T-helper 17 cell (primary cell): ENCODE results near the gene DRD3. TPM values are rescaled to one million over a fixed set of nuclear protein-coding genes. Genes with fewer than 3 reads are reported as not detected.
A peak's percentile ranks its signal among the peaks of the same experiment; 100 is the strongest.

ENCODE experiments used
- ATAC-seq: fragments of 150-1000 bp; cut with Tn5 transposase; 2 replicates; pipeline ENCODE4 v1.10.0; 2021; ENCODE audit warnings: mild to moderate bottlenecking, moderate library complexity
- DNase-seq, 3 donors: peaks; one replicate each; pipeline versions ENCODE4 v3.0.0 to v3.0.0-alpha.2; 2020 to 2021
- H3K9me3 ChIP-seq: one replicate; pipeline ENCODE4 v1.7.0; 2013; ENCODE audit warnings: low read length, mild to moderate bottlenecking; ENCODE audit not compliant: control insufficient read depth, poor library complexity, severe bottlenecking
- H3K27ac Mint-ChIP-seq: one replicate; pipeline ENCODE4 v1.8.0; 2022; ENCODE audit warnings: mild to moderate bottlenecking, moderate library complexity, mixed read lengths
- H3K27me3 Mint-ChIP-seq: one replicate; pipeline ENCODE4 v1.8.0; 2022; ENCODE audit warnings: mixed read lengths
- H3K36me3 Mint-ChIP-seq: one replicate; pipeline ENCODE4 v1.8.0; 2022; ENCODE audit warnings: low read depth, mixed read lengths
- H3K4me1 Mint-ChIP-seq: one replicate; pipeline ENCODE4 v1.8.0; 2022; ENCODE audit warnings: mild to moderate bottlenecking, mixed read lengths
- H3K4me3 Mint-ChIP-seq: one replicate; pipeline ENCODE4 v1.8.0; 2022; ENCODE audit warnings: mild to moderate bottlenecking, moderate library complexity, mixed read lengths
- total RNA-seq, 4 donors: library from RNA in 2 of 4; stranded (reverse) in 2 of 4; gene quantifications; one replicate each; pipeline ENCODE4 v1.2.3 and lab custom pipeline; 2022 to 2026

Gene DRD3
- total RNA-seq, 2 donors from 2014 or later, result not detected

- no peaks in the 10 kb centered on the region for H3K9me3 ChIP-seq
- DNase-seq (no peak), ATAC-seq (no peak)
- Mint-ChIP-seq H3K27ac (no peak overlapping the region), H3K36me3 (peaks cover 7% of the 10 kb centered on the region), H3K4me3 (no peak overlapping the region), H3K4me1 (no peaks in the 10 kb centered on the region), H3K27me3 (peaks cover 9% of the 10 kb centered on the region)
Measured at GRCh38 chr3:114103181-114103580, 75.7 kb downstream of the DRD3 start.

- Mint-ChIP-seq H3K27me3 (peaks cover 4% of the 10 kb centered on the region), H3K4me1 (no peaks in the 10 kb centered on the region), H3K27ac (no peak overlapping the region), H3K4me3 (no peak overlapping the region), H3K36me3 (peaks cover 7% of the 10 kb centered on the region)
- no peak for DNase-seq
- H3K9me3 ChIP-seq, result no peaks in the 10 kb centered on the region
- no peak for ATAC-seq
Measured at GRCh38 chr3:114101101-114101500, 77.8 kb downstream of the DRD3 start.

GRCh38 chr3:114095796-114096195 lies 83.1 kb downstream of the DRD3 start:
- no peaks in the 10 kb centered on the region for H3K4me1 Mint-ChIP-seq
- no peak for DNase-seq
- no peak for ATAC-seq
- H3K36me3 Mint-ChIP-seq, result peaks cover 4% of the 10 kb centered on the region
- H3K4me3 Mint-ChIP-seq, result no peak overlapping the region
- H3K9me3 ChIP-seq, result no peaks in the 10 kb centered on the region
- H3K27ac Mint-ChIP-seq, result no peak overlapping the region
- H3K27me3 Mint-ChIP-seq, result no peaks in the 10 kb centered on the region

GRCh38 chr3:114093596-114093995 lies 85.3 kb downstream of the DRD3 start:
- H3K9me3 ChIP-seq, result no peaks in the 10 kb centered on the region
- Mint-ChIP-seq H3K4me3 (no peak overlapping the region), H3K4me1 (no peaks in the 10 kb centered on the region), H3K36me3 (peaks cover 2% of the 10 kb centered on the region), H3K27ac (peak overlapping the region; percentile 47), H3K27me3 (no peaks in the 10 kb centered on the region)
- ATAC-seq (no peak), DNase-seq (no peak)

- no peaks in the 10 kb centered on the region for H3K9me3 ChIP-seq
- ATAC-seq, result no peak
- Mint-ChIP-seq H3K27me3 (no peaks in the 10 kb centered on the region), H3K4me3 (no peak overlapping the region), H3K27ac (peak overlapping the region; percentile 60), H3K4me1 (no peaks in the 10 kb centered on the region), H3K36me3 (peaks cover 2% of the 10 kb centered on the region)
- no peak for DNase-seq
Measured at GRCh38 chr3:114093016-114093380, 85.9 kb downstream of the DRD3 start.

- H3K9me3 ChIP-seq, result no peaks in the 10 kb centered on the region
- Mint-ChIP-seq H3K27me3 (no peaks in the 10 kb centered on the region), H3K27ac (peak overlapping the region; percentile 60), H3K36me3 (peaks cover 2% of the 10 kb centered on the region), H3K4me3 (no peak overlapping the region), H3K4me1 (no peaks in the 10 kb centered on the region)
- DNase-seq (no peak), ATAC-seq (no peak)
Measured at GRCh38 chr3:114092151-114093015, 86.5 kb downstream of the DRD3 start.

- peaks cover 4% of the 10 kb centered on the region for H3K36me3 Mint-ChIP-seq
- H3K9me3 ChIP-seq, result no peaks in the 10 kb centered on the region
- no peak overlapping the region for H3K27ac Mint-ChIP-seq
- H3K4me1 Mint-ChIP-seq, result no peaks in the 10 kb centered on the region
- DNase-seq, result no peak
- ATAC-seq, result no peak
- no peak overlapping the region for H3K4me3 Mint-ChIP-seq
- no peaks in the 10 kb centered on the region for H3K27me3 Mint-ChIP-seq
Measured at GRCh38 chr3:114089675-114090074, 89.2 kb downstream of the DRD3 start.

GRCh38 chr3:114086356-114086755 lies 92.5 kb downstream of the DRD3 start:
- Mint-ChIP-seq H3K27ac (no peak overlapping the region), H3K36me3 (peaks cover 5% of the 10 kb centered on the region), H3K4me3 (no peak overlapping the region), H3K27me3 (no peaks in the 10 kb centered on the region), H3K4me1 (no peaks in the 10 kb centered on the region)
- DNase-seq (no peak), ATAC-seq (no peak)
- H3K9me3 ChIP-seq, result no peaks in the 10 kb centered on the region

- Mint-ChIP-seq H3K4me3 (no peak overlapping the region), H3K4me1 (no peaks in the 10 kb centered on the region), H3K27me3 (no peaks in the 10 kb centered on the region), H3K36me3 (peaks cover 10% of the 10 kb centered on the region), H3K27ac (peak overlapping the region; percentile 24)
- H3K9me3 ChIP-seq, result no peaks in the 10 kb centered on the region
- ATAC-seq, result no peak
- DNase-seq, result no peak
Measured at GRCh38 chr3:114083112-114083511, 95.7 kb downstream of the DRD3 start.

GRCh38 chr3:114081037-114081436 lies 97.8 kb downstream of the DRD3 start:
- ATAC-seq (no peak), DNase-seq (no peak)
- Mint-ChIP-seq H3K27me3 (no peaks in the 10 kb centered on the region), H3K4me1 (no peaks in the 10 kb centered on the region), H3K4me3 (no peak overlapping the region), H3K27ac (no peak overlapping the region), H3K36me3 (peaks cover 17% of the 10 kb centered on the region)
- no peaks in the 10 kb centered on the region for H3K9me3 ChIP-seq

GRCh38 chr3:114080201-114080600 lies 98.7 kb downstream of the DRD3 start:
- Mint-ChIP-seq H3K4me1 (no peaks in the 10 kb centered on the region), H3K27ac (no peak overlapping the region), H3K4me3 (no peak overlapping the region), H3K27me3 (no peaks in the 10 kb centered on the region), H3K36me3 (peaks cover 15% of the 10 kb centered on the region)
- no peak for ATAC-seq
- DNase-seq, result no peak
- no peaks in the 10 kb centered on the region for H3K9me3 ChIP-seq

GRCh38 chr3:114079761-114080160 lies 99.1 kb downstream of the DRD3 start:
- DNase-seq (no peak), ATAC-seq (no peak)
- Mint-ChIP-seq H3K27ac (no peak overlapping the region), H3K4me3 (no peak overlapping the region), H3K4me1 (no peaks in the 10 kb centered on the region), H3K27me3 (no peaks in the 10 kb centered on the region), H3K36me3 (peaks cover 15% of the 10 kb centered on the region)
- no peaks in the 10 kb centered on the region for H3K9me3 ChIP-seq

GRCh38 chr3:114078126-114078525 lies 100.7 kb downstream of the DRD3 start:
- Mint-ChIP-seq H3K36me3 (peaks cover 19% of the 10 kb centered on the region), H3K27ac (no peak overlapping the region)
- ATAC-seq, result no peak

More at GRCh38 chr3:114078126-114078525, 100.7 kb downstream of the DRD3 start:
- H3K27me3 Mint-ChIP-seq, result no peaks in the 10 kb centered on the region
- H3K4me1 Mint-ChIP-seq, result no peaks in the 10 kb centered on the region
- H3K4me3 Mint-ChIP-seq, result no peak overlapping the region
- DNase-seq, result no peak
- no peaks in the 10 kb centered on the region for H3K9me3 ChIP-seq
